PFSK-1 (cell line): ENCODE measurements around the gene ZBTB43.

Experiments used
- FOXP2 ChIP-seq: optimal IDR thresholded peaks from 2 replicates; pipeline ENCODE3; 2011; ENCODE audit warnings: borderline replicate concordance, control low read depth, inconsistent platforms; ENCODE audit not compliant: insufficient read depth; ENCODE audit errors: extremely low read length, extremely low read depth
- POLR2AphosphoS5 ChIP-seq: IDR thresholded peaks from 2 replicates; pipeline ENCODE4 v1.6.1; 2012; ENCODE audit warnings: low read depth, mild to moderate bottlenecking, control low read depth, low read length, moderate library complexity
- REST ChIP-seq, 2 experiments: IDR thresholded peaks; 2 replicates each; pipeline versions ENCODE4 v1.6.1 to v1.8.0; 2011 to 2012; ENCODE audit warnings: low read depth in 2 of 2, low read length in 2 of 2, control low read depth in 1 of 2, inconsistent platforms in 1 of 2, mild to moderate bottlenecking in 1 of 2, moderate library complexity in 1 of 2; ENCODE audit not compliant: insufficient read depth in 1 of 2
- SIN3A ChIP-seq: IDR thresholded peaks from 2 replicates; pipeline ENCODE4 v1.6.1; 2012; ENCODE audit warnings: mild to moderate bottlenecking, low read length, moderate library complexity, borderline replicate concordance; ENCODE audit not compliant: insufficient read depth
- TAF1 ChIP-seq: IDR thresholded peaks from 2 replicates; pipeline ENCODE4 v1.6.1; 2012; ENCODE audit warnings: low read length, control low read depth, borderline replicate concordance; ENCODE audit not compliant: insufficient read depth

The ZBTB43 gene

GRCh38 chr9:126842977-126843799, 38.3 kb downstream of the ZBTB43 start:
- TF ChIP-seq REST (IDR thresholded peaks at IDR 0.05; ENCODE audit: insufficient read depth in 1 of 2, low read depth in 2 of 2, low read length in 2 of 2) (no peak), POLR2AphosphoS5 (no peak), TAF1 (no peak), SIN3A (no peak), FOXP2 (no peak)

- TF ChIP-seq POLR2AphosphoS5 = no peak
- TF ChIP-seq SIN3A = no peak
- no peak for TF ChIP-seq FOXP2
- TF ChIP-seq REST (IDR thresholded peaks at IDR 0.05; ENCODE audit: insufficient read depth in 1 of 2, low read depth in 2 of 2, low read length in 2 of 2) = no peak
- TF ChIP-seq TAF1 = no peak
Measured at GRCh38 chr9:126844085-126844484, 39.2 kb downstream of the ZBTB43 start.

GRCh38 chr9:126847051-126847450, 42.2 kb downstream of the ZBTB43 start:
- TF ChIP-seq TAF1 = no peak

- TF ChIP-seq FOXP2 = no peak
Measured at GRCh38 chr9:126849591-126850225, 44.9 kb downstream of the ZBTB43 start.

- TF ChIP-seq POLR2AphosphoS5 = no peak
- no peak for TF ChIP-seq SIN3A
Measured at GRCh38 chr9:126851286-126851880, 46.5 kb downstream of the ZBTB43 start.

GRCh38 chr9:126852086-126852688, 47.3 kb downstream of the ZBTB43 start:
- TF ChIP-seq FOXP2 (no peak), TAF1 (no peak), POLR2AphosphoS5 (no peak), SIN3A (no peak), REST (IDR thresholded peaks at IDR 0.05; ENCODE audit: insufficient read depth in 1 of 2, low read depth in 2 of 2, low read length in 2 of 2) (no peak)
